Stimulated activated CD8-positive, alpha-beta memory T cell treated with anti-CD3 and anti-CD28 coated beads, Interleukin-4, amount 100 ng/mL, for 48 hours (primary cell): ENCODE measurements around the gene SGMS1.
A peak's percentile ranks its signal among the peaks of the same experiment; 100 is the strongest.
"Not testable (repeated sequence)": the region's sequence is repeated elsewhere in the genome, so short reads cannot be mapped to it uniquely, and the experiment has no call there.

Experiments
- DNase-seq: peaks from one replicate; pipeline ENCODE4 v3.0.0-alpha.2; 2020

SGMS1 gene

GRCh38 chr10:50281210-50281966, 342.4 kb downstream of the SGMS1 start:
- DNase-seq = no peak

DNA sequence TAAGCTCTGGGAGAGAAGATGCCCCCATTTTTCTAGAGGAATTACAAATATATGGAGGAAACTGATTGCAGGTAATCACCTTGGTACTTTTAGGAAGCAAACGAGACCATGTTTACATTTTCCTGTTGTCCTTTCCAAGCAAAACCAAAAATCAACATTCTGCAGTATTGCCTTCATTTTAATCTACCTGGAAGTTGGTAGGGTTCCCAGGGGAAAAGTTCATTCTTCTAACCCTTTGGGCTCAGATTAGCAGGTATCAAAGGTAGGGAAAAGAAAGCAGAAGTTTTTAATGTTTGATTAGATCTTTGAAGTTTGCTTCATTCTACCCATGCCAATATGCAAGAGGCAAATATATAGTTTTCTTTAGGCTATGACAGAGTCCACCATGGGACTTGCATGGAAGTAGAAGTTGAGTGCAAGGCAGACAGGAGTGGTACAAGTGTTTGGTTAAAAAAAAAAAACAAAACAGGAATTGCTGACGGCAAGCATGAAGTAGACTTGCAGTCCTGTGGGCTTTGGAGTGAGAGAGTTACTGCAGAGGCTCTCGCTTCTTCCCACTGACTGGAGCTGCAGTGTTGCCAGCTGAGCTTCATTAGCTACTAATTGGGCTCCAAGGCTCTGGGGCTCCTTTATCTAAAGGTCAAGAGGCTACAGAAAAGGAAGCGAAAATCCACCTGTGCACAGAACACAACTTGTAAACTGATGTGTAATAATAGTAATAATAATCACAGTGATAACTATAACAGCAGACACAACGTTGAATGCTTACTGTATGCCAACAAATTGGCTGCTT, 343.5 kb downstream of the SGMS1 start:
- no peak for DNase-seq

DNA sequence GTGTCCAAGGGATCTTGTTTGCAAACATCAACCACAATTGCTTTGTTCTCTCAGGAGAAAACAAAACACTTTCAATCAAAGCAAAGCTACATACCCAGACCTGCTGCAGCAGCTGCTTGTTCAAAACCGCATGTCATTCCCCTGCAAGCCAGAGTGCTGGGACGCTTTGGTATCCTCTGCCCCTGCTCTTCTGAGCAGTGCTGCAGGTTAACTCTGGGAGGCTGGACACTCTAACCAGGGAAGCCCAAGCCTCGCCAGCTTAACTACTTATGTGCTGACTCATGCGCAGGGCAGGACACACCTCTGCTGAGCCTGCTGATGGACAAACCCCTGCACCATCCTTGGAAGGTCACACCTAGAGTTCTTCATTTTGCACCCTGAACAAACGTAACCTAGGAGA, 344.3 kb downstream of the SGMS1 start:
- no peak for DNase-seq

- peak; percentile 65 for DNase-seq
Measured at GRCh38 chr10:50275650-50276235, 348.0 kb downstream of the SGMS1 start.

GRCh38 chr10:50272531-50272930, 351.2 kb downstream of the SGMS1 start:
- no peak for DNase-seq

DNA sequence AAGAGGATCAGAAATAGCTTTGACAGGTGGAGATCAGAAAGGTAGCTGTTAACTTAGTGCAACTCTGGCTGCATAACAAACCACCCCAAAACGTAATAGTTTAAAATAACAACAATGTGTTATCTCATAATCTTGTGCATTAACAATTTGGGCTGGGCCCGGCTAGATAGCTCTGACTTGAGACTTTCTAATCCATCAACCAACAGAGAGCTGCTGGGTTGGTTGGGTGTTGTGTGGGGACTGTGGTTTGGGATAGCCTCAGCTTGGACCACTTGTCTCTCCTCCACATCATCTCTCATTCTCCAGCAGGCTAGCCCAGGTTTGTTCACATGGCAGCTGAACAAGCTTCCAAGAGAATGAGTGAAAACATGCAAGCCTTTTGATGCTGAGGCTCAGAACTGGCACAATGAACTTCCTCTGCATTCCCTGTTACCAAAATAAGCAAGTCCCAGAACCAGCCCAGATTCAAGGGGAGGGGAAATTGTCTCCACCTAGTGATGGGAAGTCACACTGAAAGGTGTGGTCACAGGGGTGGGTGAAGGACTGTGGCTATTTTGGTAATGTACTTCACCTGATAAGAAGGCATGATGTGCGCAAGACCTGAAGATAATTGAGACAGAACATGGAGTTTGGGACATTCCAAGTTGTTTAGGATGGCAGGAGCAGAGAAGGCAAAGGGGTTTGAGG, 352.0 kb downstream of the SGMS1 start:
- no peak for DNase-seq

DNA sequence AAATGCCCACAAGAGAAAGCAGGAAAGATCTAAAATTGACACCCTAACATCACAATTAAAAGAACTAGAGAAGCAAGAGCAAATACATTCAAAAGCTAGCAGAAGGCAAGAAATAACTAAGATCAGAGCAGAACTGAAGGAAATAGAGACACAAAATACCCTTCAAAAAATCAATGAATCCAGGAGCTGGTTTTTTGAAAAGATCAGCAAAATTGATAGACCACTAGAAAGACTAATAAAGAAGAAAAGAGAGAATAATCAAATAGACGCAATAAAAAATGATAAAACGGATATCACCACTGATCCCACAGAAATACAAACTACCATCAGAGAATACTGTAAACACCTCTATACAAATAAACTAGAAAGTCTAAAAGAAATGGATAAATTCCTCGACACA, 355.9 kb downstream of the SGMS1 start:
- DNase-seq = not testable (repeated sequence)

DNA sequence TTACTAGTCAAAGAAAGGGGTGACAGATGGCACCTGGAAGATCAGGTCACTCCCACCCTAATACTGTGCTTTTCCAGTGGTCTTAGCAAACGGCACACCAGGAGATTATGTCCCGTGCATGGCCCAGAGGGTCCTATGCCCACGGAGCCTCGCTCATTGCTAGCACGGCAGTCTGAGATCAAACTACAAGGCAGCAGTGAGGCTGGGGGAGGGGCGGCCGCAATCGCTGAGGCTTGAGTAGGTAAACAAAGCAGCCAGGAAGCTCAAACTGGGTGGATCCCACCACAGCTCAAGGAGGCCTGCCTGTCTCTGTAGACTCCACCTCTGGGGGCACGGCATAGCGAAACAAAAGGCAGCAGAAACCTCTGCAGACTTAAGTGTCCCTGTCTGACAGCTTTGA, 361.1 kb downstream of the SGMS1 start:
- DNase-seq = not testable (repeated sequence)

GRCh38 chr10:50260791-50261281, 362.9 kb downstream of the SGMS1 start:
- DNase-seq = no peak
